Neural cell (in vitro differentiated cells): ENCODE measurements around the gene ANO3.

Experiments
- EP300 ChIP-seq: fragments of 450-650 bp; conservative IDR thresholded peaks from 2 replicates; pipeline ENCODE4 v1.6.1; 2014; ENCODE audit warnings: antibody characterized with exemption, mild to moderate bottlenecking, moderate library complexity; ENCODE audit not compliant: poor library complexity, severe bottlenecking
- EZH2 ChIP-seq: fragments of 200-600, 300-800 bp; shearing (Covaris generic), sonication (generic); IDR thresholded peaks from 2 replicates; pipeline ENCODE4 v1.6.1; 2014; ENCODE audit warnings: antibody characterized with exemption, low read length, borderline replicate concordance, mild to moderate bottlenecking; ENCODE audit not compliant: insufficient read depth, poor library complexity, severe bottlenecking
- MXI1 ChIP-seq: fragments of 450-650 bp; conservative IDR thresholded peaks from 2 replicates; pipeline ENCODE4 v1.6.1; 2014; ENCODE audit warnings: antibody characterized with exemption, mild to moderate bottlenecking; ENCODE audit not compliant: poor library complexity, severe bottlenecking
- POLR2AphosphoS5 ChIP-seq: IDR thresholded peaks from 2 replicates; pipeline ENCODE4 v1.6.1; 2012
- SMC3 ChIP-seq: fragments of 450-650 bp; conservative IDR thresholded peaks from 2 replicates; pipeline ENCODE4 v1.6.1; 2014; ENCODE audit warnings: antibody characterized with exemption, mild to moderate bottlenecking, moderate library complexity; ENCODE audit not compliant: poor library complexity
- TF ChIP-seq, protein P1 (sequence below): fragments of 450-650 bp; IDR thresholded peaks from 2 replicates; pipeline ENCODE4 v1.5.1; 2014; ENCODE audit warnings: antibody characterized with exemption, mild to moderate bottlenecking, moderate library complexity; ENCODE audit not compliant: poor library complexity, severe bottlenecking
- TF ChIP-seq, protein P2 (sequence below): IDR thresholded peaks from 2 replicates; pipeline ENCODE4 v1.6.1; 2012; ENCODE audit warnings: borderline replicate concordance

DNA sequence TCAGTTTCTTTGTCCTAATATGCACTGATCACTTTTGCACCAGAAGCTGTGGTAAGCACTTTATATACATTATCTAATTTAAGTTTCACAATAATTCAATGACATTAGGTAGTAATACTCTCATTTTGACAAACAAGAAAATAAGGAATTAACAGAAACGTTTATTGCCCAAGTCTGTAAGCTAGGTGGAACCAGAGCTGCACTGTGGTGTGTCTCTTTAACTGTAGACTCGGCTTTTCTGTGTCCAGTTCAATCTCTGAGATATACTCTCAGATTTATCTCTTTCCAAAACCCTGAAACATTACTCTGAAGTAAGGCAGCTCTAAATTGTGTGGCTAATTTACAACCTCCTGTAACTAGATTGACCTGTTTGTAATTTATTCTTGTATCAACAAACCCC lies 139.1 kb downstream of the ANO3 start:
- TF ChIP-seq EZH2: no peak
- TF ChIP-seq EP300: no peak
- TF ChIP-seq, protein P1, sequence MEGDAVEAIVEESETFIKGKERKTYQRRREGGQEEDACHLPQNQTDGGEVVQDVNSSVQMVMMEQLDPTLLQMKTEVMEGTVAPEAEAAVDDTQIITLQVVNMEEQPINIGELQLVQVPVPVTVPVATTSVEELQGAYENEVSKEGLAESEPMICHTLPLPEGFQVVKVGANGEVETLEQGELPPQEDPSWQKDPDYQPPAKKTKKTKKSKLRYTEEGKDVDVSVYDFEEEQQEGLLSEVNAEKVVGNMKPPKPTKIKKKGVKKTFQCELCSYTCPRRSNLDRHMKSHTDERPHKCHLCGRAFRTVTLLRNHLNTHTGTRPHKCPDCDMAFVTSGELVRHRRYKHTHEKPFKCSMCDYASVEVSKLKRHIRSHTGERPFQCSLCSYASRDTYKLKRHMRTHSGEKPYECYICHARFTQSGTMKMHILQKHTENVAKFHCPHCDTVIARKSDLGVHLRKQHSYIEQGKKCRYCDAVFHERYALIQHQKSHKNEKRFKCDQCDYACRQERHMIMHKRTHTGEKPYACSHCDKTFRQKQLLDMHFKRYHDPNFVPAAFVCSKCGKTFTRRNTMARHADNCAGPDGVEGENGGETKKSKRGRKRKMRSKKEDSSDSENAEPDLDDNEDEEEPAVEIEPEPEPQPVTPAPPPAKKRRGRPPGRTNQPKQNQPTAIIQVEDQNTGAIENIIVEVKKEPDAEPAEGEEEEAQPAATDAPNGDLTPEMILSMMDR: no peak
- TF ChIP-seq SMC3: no peak
- no peak for TF ChIP-seq POLR2AphosphoS5
- TF ChIP-seq MXI1: no peak
- TF ChIP-seq, protein P2, sequence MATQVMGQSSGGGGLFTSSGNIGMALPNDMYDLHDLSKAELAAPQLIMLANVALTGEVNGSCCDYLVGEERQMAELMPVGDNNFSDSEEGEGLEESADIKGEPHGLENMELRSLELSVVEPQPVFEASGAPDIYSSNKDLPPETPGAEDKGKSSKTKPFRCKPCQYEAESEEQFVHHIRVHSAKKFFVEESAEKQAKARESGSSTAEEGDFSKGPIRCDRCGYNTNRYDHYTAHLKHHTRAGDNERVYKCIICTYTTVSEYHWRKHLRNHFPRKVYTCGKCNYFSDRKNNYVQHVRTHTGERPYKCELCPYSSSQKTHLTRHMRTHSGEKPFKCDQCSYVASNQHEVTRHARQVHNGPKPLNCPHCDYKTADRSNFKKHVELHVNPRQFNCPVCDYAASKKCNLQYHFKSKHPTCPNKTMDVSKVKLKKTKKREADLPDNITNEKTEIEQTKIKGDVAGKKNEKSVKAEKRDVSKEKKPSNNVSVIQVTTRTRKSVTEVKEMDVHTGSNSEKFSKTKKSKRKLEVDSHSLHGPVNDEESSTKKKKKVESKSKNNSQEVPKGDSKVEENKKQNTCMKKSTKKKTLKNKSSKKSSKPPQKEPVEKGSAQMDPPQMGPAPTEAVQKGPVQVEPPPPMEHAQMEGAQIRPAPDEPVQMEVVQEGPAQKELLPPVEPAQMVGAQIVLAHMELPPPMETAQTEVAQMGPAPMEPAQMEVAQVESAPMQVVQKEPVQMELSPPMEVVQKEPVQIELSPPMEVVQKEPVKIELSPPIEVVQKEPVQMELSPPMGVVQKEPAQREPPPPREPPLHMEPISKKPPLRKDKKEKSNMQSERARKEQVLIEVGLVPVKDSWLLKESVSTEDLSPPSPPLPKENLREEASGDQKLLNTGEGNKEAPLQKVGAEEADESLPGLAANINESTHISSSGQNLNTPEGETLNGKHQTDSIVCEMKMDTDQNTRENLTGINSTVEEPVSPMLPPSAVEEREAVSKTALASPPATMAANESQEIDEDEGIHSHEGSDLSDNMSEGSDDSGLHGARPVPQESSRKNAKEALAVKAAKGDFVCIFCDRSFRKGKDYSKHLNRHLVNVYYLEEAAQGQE: no peak
